Retina (tissue), 1 donor: ENCODE results near the gene ARMC3.
"Not testable (repeated sequence)": the region's sequence is repeated elsewhere in the genome, so short reads cannot be mapped to it uniquely, and the experiment has no call there.

Experiments used
- DNase-seq: peaks from one replicate; pipeline ENCODE4 v3.0.0-alpha.2; 2016

The ARMC3 gene

DNA sequence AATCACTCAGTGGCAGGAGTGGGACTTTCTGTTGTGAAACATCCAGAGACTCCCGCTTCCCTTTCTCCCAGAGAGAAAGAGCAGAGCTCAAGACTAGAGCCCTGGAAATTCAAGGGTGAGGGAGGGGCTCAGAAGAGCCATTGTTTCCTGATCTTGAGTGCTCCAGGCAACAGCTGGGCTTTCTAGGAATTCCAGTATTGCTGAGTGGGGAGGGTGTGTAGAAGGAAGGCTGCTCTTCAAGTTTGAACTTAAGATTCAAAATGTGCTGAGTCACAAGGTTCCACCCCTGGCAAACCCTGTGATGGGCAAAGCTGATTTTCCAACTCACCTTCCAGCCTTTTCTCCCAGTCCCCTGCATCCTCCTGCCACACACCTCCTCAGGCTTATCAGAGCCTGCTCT, 125.2 kb downstream of the ARMC3 start:
- no peak for DNase-seq

DNA sequence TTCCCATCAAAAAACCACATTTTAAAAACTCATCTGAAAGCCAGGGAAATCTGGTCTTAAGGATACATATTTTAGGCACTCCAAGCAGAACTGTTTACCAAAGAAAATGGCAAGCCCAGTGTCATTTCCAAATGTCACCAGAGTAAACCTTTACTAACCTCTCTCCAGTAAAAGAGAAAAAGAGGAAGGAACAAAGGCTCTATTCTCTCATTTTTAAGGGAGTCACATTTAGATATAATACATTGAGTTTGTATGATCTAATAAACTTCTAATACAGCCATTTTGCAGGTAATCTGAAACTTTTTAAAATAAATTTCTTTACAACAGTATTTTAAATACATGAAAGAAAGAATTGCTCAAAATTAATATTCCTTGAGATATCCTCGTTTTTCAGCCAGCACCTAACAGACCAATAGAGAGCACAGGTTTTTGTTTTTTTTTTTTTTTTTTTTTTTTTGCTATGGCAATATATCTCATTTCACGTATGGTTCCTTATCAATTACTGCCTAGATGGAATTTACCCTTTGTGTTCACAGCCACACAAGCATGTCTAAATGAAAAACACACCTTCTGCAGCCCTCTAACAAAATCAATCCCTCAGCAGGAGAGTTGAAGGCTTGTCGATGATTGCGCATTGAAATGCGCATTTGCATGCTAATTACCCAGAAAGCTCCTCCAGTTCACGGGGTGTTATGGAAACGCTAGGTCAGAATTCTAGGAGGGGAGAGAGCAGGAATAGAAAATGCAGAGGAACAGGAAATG, 127.8 kb downstream of the ARMC3 start:
- DNase-seq: peak; percentile 40

DNA sequence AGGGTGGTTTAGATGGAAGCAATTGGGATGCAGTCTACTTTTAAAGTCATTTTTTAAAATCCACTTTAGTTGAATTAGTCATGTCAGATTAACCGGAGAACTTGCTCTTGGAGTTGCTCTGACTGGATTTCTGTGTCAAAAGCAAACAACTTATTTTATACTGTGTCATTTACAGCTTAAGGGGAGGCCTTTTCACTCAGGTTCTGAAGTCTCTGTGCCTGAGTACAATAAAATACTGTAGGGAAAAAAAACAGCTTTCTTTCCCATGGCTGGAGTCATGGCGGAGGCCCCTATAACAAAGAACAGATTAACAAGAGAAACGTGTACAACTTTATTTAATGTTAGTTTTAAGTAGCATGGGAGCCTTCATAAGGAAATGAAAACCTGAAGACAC, 128.3 kb downstream of the ARMC3 start:
- DNase-seq: no peak

DNA sequence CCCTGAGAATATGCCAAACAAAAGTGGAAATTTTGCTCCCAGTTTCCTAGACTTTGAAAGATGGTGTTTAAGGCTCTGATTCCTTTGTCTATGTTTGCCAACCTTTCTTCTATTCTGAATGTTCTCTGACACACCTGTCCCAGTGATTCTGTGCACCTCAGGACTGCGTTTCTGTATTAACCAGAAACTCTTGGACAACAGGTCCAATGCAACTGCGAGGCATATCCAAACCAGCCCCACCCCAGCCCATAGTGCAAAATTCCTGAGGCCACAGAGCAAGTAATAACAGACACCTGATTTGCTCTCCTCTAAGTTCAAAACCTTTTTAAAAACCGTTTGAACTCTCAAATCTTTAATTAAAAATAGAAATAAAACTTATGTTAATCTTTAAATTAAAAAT, 130.5 kb downstream of the ARMC3 start:
- DNase-seq: no peak

DNA sequence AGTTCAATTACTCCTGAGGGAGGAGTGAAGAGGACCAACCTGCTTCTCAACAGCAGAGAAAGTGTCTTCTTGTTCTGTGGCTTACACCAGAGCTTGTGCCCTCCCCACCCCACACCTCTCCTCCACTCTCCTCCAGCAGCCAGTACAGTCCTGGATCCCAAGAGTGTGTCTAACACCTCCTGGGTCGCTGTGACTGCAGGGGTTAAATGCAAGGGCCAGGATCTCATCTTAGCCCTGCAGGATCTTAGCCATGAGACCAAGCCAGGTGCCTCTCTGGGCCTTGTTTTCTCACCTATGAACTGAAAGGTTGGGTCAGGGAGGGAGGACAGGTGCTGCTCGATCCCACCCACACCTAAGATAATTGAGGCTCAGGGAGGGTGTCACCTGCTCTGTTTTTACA, 133.1 kb downstream of the ARMC3 start:
- no peak for DNase-seq

DNA sequence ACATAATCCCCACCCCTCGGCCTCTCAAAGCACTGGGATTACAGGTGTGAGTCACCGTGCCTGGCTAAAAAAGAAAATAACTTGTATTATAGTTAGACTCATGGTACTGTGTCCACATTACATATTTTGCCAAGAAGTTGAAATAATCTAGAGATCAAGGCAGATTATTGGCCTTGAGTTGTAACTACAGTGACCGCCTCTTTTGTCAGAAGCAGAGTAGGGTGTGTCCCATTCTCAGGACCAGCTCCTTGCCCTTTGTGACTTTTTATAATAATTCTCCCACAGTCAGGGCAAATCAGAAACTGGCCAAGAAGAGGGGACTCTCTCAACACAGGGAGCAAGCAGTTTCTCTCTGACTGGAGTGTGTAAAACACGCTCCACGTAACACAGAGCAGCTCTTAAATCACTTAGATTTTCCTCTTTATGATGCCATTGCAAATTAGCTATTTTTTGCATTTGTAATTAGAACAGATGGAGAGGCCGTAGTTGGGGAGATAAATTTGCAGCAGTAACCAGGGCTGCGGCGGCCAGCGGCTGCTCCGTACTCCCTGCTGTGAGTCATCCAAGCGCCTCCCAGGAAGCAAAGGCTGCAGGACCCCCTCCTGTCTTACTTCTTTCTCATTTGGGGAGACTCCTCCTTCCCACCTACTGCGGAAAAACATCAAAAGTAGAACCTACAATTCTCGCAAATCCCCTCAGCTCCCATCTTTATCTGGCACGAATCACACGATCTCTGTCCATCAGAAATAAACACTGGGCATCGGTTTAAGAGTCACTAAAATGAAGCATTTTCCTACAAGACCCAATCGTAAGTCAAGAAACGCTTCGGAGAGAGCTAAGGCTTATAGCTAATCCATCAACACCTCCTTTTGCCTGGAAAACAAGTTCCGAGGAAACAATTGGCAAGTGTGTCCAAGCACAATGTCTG, 135.5 kb downstream of the ARMC3 start:
- peak; percentile 35 for DNase-seq

DNA sequence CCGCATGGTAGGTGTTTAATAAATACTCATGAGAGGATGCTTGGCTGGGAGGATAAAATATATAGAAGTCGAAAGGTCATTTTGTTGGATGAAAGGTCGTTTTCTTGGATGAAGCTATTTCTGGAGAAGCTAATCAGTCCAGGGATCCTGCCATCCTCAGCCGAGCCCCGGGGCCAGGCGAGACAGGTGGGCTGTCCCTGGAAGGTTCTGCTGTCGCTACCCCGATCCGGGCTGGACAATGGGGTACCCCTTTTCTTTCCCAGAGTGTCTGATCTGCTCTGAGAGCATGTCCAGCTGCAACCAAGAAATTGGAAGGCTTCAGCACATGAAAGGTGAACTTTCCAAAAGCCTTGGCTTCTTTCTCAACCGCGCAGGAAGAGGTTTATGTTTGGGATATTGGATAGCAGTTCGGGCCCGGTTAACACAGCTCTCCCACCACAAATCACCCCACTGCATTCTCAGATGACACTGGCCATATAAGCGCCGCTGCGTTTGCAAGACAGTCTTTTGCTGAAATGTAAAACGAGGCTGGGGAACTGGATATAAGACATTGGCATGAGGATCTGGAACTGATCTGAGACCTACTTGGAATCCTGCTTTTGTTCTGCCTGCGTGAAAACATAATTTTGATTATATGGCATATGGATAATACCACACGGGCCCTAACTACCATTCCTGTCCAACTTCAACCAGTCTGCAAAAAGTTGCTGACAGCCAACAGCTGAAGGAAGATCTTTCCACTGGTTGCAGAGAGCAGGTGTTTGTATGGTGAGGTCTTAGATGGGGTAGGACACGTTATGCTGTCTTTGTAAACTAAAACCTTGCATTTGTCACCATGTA, 136.3 kb downstream of the ARMC3 start:
- DNase-seq: no peak

DNA sequence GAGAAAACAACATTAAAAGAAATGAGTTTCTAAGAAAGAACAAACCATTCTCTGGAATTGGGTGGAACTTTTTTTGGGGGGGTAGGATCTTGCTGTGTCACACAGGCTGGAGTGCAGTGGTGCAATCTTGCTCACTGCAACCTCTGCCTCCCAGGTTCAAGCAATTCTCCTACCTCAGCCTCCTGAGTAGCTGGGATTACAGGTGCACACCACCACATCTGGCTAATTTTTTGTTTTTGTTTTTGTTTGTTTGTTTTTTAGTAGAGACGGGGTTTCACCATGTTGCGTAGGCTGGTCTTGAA, 136.9 kb downstream of the ARMC3 start:
- not testable (repeated sequence) for DNase-seq

DNA sequence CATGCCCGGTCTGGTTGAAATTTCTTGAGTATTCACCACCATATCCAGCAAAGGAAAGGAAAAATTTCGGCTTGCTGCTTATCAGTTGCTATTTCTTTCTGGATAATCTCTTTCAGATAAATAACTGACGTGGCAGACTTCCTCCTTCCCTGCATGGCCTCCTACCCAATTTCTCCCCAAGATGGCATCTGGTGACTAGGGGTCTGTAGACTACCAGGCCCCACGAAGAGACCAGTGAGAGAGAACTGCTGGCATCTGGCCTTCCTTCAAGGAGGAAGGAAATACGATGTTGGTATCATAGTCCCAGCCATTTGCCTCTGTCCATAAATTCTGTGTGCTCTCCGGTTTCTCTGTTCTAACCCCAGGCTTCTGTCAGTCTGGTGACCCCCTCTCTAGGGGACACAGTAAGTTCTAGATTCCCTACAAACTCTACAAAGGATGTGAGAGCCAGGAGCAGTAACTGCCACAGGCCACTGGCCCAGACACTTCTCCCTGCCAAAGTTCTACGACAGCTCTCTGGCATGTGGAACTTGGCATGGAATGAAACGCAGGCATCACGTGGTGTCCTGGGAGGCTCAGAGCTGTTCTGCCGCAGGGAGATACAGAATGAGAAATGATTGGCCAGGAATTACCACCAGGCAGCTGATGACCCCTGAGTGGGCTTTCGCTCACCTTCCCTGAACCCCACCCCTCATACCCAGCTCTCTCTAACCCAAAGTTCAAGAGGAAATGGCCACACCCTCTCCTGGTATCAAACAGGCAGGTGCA, 137.5 kb downstream of the ARMC3 start:
- DNase-seq: no peak

DNA sequence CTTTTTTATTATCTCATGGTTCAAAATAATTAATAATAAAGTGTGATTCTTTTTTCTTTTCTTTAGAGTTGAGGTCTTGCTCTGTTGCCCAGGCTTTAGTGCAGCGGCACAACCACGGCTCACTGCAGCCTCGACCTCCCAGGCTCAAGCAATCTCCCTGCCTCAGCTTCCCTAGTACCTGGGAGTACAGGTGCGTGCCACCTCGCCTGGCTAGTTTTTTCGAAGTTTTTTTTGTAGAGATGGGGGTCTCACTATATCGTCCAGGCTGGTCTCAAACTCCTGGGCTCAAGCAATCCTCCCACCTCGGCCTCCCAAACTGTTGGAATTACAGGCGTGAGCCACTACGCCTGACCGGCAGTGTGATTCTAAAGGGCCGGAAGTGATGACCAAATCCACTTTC, 139.5 kb downstream of the ARMC3 start:
- no peak for DNase-seq

DNA sequence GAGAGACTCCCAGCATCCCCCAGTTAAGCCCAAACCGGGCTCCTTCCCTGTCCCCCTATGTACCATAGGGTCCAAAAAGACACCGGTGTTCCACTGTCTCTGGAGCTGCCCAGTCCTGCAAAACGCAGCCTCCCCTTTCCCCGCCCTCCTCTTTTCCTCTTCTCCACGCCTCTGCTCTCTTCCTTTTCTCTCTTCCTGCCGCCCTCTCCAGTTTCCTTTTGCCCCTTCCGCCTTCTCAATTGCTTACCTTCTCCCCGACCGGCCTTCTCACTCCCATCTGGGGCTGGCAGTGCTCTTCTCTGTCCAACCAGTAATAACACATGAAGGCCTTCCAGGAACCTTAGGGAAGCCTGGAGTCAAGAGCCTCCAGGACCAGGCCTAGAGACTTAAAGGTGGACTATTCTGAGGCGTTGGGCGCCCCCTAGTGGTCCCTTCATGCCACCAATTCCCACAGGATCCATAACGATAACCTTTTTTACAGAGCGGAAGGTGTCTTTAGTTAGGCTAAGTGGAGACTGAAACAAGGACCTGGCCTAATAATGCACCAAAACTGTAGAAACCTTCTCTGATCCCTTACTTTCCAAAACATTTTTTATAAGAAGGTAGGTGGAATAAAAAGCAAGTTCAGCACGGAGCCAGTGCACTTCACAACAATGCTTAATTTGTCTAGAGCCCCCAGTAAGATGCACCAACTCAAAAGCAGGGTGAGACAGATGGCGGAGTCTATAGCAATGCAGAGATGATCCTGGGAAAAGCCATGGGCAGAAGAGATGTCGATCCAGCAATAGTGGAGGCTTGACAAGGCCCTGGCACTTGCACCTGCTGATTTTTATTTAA, 140.3 kb downstream of the ARMC3 start:
- DNase-seq: peak; percentile 81

DNA sequence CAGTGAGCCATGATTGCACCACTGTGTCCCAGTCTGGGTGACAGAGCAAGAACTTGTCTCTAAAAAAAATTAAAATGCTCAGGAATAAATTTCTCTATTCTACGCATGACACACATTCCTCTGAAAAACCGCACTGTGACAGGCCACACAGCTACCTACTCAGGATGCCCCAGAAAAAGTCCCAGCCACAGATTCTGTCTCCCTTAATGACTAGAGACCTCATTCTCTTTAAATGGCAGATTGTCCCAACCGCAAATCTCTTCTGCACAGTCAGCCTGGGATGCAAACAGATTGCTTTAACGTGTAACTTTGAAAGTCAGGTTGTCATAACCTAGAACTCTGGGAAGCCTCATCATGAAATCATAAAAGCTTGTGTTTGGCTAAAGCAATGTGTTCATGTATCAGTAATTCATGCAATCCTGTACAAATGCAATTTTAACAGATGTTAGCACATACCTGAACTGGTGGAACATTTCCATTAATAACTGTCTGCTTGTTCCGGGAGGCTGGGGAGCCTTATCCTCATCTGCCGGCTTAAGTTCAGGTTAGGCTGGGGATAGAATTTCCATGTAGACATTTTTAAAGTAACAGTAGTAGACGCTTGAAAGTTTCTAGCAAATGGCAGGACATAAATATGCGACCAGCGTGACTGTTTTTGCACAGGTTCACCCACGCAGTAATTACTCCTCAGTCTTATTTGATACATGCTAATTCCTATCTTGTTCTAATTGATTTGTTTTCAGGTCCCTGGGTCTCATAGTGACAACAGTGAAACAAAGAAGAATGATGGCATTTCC, 141.4 kb downstream of the ARMC3 start:
- DNase-seq: no peak

DNA sequence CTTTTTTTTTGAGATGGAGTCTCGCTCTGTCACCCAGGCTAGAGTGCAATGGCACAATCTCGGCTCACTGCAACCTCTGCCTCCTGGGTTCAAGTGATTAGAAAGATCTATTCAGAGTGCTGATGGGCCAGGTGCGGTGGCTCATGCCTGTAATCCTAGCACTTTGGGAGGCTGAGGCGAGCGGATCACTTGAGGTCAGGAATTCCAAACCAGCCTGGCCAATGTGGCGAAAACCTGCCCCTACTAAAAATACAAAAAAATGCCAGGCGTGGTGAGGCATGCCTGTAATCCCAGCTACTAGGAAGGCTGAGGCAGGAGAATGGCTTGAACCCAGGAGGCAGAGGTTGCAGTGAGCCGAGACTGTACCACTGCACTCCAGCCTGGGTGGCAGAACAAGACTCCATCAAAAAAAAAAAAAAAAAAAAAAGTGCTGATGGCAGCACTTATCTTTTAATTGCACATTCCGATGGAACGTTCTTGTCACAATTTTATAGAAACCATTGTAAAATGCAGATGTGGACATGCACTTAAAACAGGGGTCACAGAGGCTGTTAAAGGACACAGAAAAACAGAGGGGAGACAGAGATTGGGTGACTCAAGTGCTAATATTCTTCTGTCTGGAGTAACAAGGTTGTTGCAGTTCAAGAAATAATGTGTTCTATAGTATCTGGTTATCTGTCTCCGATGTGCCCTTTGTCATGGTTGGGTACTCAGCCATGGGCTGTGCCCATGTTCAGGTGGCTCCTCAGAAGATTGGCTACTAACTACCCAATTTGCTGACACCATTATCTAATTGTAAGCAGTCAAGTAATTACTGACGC, 142.4 kb downstream of the ARMC3 start:
- DNase-seq: not testable (repeated sequence)

DNA sequence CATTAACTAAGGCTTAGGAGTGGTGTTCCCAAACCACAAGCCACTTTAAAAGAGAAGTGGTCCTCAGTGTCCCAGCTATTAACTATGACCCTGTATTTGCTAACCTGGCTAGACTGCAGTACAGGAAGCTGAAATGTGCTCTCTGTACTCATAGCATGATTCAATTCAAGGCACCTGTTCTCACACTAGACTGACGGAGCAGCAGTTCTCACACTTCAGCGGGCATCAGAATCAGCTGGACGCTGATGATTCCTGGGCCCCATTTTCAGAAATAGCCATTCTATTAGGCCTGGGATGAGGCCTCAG, 143.0 kb downstream of the ARMC3 start:
- no peak for DNase-seq

DNA sequence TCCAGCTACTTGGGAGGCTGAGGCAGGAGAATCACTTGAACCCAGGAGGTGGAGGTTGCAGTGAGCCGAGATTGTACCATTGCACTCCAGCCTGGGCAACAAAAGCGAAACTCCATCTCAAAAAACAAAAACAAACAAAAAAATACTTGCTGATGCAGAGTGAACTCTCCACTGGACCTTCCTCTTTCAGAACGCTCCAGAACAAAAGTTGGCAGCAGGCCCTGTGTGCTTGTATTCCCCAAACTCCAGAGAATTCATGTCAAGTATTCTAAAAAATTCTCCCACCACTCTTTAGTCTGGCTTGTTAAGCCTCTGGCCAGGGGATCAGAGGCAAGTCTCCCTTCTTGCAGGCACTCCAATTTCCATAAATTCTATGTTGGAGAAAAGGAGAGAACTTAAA, 144.7 kb downstream of the ARMC3 start:
- not testable (repeated sequence) for DNase-seq

DNA sequence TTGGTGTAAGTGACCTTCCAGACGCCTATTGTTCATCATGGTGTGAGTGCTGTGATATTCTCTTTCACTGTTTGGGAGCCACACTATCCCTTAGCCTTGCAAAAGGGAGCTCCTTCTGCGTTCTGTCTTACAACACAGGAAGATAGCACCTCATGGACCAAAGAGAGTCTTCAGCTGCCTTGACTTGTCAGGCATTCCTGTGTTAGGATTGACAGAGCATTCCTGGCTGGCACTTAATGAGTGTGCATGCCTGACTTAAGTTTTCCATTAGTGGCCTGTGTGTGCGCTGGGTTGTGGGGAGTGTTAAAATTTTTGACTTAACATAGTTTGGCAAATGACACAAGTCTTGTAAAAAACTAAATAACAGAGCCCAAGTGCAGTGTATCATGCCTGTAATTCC, 145.7 kb downstream of the ARMC3 start:
- no peak for DNase-seq

DNA sequence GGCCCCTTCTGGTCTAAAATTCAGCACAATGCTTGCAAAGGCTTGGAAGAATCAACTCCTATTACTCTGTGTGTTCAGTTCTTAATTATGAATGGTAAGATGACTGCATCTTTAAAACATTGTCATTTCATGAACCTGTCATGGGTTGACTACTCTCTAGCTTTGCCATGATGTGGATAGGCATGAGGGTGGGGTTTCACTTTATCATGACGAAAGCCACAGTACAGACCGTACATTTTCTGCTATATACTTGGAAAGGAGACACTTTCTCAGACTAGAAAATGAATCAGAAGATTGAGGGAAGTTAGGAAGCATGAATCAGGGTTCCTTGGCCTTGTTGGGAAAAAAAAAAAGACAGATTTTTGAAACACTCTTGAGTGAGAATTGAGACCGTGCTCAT, 147.8 kb downstream of the ARMC3 start:
- no peak for DNase-seq

DNA sequence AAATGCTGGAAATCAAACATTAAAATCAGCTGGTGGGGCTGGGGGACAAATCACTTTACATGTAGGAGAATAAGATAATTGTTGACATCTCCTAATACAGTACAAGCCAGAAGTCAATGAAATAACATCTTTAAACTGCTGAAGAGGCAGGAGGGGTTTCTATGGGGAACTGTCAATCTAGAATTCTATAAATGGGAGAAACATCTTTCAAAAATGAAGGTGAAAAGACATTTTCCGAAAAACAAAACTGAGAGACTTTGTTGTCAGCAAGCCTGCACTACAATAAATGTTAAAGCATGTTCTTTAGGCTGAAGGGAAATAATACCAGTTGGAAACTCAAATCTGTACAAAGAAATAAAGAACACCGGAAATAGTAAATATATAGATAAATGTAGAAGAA, 150.3 kb downstream of the ARMC3 start:
- no peak for DNase-seq

DNA sequence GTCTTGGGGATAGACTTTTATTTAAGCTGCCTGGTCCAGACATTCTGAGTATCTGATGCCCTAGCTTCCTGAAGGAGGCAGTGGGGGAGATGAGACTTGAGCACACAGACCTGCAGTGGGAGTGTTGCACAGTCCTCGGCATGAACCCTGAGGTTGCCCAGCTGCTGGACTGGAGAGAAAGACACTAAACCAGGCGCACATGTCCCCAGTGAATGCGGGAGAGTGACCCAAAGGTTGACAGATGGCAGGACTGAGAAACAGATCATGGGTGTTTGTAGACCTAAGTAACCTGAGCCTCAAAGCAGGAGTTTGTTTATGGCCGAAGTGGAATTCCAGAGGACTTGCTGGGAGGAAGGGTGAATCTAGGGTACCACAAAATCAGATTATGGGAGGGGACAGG, 151.8 kb downstream of the ARMC3 start:
- DNase-seq: no peak

DNA sequence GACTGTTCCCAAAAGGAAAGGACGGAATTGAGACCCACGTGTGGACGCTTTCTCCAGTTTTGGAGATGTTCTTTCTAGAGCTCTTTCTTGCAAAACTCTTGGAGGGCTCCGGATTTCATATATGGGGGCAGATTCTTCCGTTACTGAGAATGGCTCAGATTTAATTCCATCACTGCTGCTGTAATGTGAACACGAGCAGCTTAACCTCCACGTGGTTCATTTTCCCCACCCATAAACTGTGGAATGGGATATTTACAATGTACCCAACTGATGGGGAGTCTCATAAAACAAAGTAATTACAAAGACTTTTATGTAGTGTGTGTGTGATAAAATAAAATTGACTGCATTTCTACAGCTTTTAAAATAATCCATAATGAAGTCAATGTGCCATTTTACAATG, 152.4 kb downstream of the ARMC3 start:
- no peak for DNase-seq
